B cell (primary cell): ENCODE data around the gene GNAL. TPM values are rescaled to one million over a fixed set of nuclear protein-coding genes. Genes with fewer than 3 reads are reported as not detected.

Experiments used
- ATAC-seq: fragments of 200-7000 bp; cut with Tn5 transposase; one replicate; pipeline ENCODE4 v1.10.0; 2021; ENCODE audit warnings: low read depth, mild to moderate bottlenecking, moderate number of reproducible peaks, moderate library complexity
- CTCF ChIA-PET: fragments of 350-600 bp; sonication (Branson Sonifier 250); formaldehyde crosslinking; loops from one replicate; lab custom pipeline; 2021; ENCODE audit warnings: antibody characterized with exemption, inconsistent platforms; lab: Charles Lee
- POLR2A ChIA-PET: fragments of 350-600 bp; sonication (Branson Sonifier 250); formaldehyde crosslinking; loops from one replicate; lab custom pipeline; 2021; ENCODE audit warnings: antibody characterized with exemption; lab: Charles Lee
- DNase-seq: peaks from one replicate; pipeline ENCODE4 v3.0.0; 2013
- H2AFZ ChIP-seq: 2 replicates; pipeline ENCODE4 v1.6.1; 2012; ENCODE audit warnings: mild to moderate bottlenecking, low read depth, low read length; ENCODE audit not compliant: insufficient read depth, poor library complexity, severe bottlenecking
- H3K27ac ChIP-seq, 2 donors: 1 replicate in 1 of 2; 2 replicates in 1 of 2; pipeline ENCODE4 v1.5.1; 2012 to 2013; ENCODE audit warnings: low read length in 2 of 2, mild to moderate bottlenecking in 2 of 2, moderate library complexity in 1 of 2
- H3K27me3 ChIP-seq, 4 experiments: fragments of 200-600 bp in 1 of 4; sonication (generic) in 1 of 4; replicated peaks in 1 of 4; 1 replicate in 2 of 4; 2 replicates in 2 of 4; pipeline versions ENCODE4 v1.6.1 to v1.7.0; 2013 to 2016; ENCODE audit warnings: low read length in 3 of 4, mild to moderate bottlenecking in 2 of 4, mixed read lengths in 1 of 4, moderate library complexity in 1 of 4; ENCODE audit not compliant: insufficient read depth in 4 of 4, control insufficient read depth in 3 of 4; ENCODE audit errors: control extremely low read depth in 1 of 4
- H3K36me3 ChIP-seq, 2 experiments: replicated peaks in 1 of 2; 1 replicate in 1 of 2; 2 replicates in 1 of 2; pipeline versions ENCODE4 v1.6.1 to v1.7.1; 2013; ENCODE audit warnings: low read length in 1 of 2; ENCODE audit not compliant: insufficient read depth in 2 of 2, control insufficient read depth in 1 of 2; ENCODE audit errors: control extremely low read depth in 1 of 2, extremely low read depth in 1 of 2
- H3K4me1 ChIP-seq, 2 donors: fragments of 200-600 bp in 1 of 2; sonication (generic) in 1 of 2; 1 replicate in 1 of 2; 2 replicates in 1 of 2; pipeline versions ENCODE4 v1.5.1 to v1.6.1; 2013 to 2017; ENCODE audit warnings: low read length in 2 of 2; ENCODE audit not compliant: control insufficient read depth in 2 of 2, insufficient read depth in 2 of 2
- H3K4me2 ChIP-seq: replicated peaks from 2 replicates; pipeline ENCODE3; 2012; ENCODE audit warnings: mild to moderate bottlenecking, low read depth, low read length; ENCODE audit not compliant: poor library complexity, severe bottlenecking
- H3K4me3 ChIP-seq, 5 experiments: fragments of 200-600 bp in 1 of 5; sonication (generic) in 1 of 5; 1 replicate in 3 of 5; 2 replicates in 2 of 5; pipeline versions ENCODE4 v1.5.1 to v1.7.0; 2011 to 2016; ENCODE audit warnings: low read length in 4 of 5, mild to moderate bottlenecking in 4 of 5, low read depth in 2 of 5, control low read depth in 1 of 5, moderate library complexity in 1 of 5; ENCODE audit not compliant: insufficient read depth in 1 of 5; ENCODE audit errors: control extremely low read depth in 1 of 5, extremely low read depth in 1 of 5
- H3K79me2 ChIP-seq: fragments of 200-600 bp; sonication (generic); one replicate; pipeline ENCODE4 v1.6.0; 2016; ENCODE audit warnings: low read length; ENCODE audit not compliant: control insufficient read depth, insufficient read depth
- H3K9ac ChIP-seq: fragments of 200-600 bp; sonication (generic); 2 replicates; pipeline ENCODE4 v1.6.1; 2017; ENCODE audit warnings: mild to moderate bottlenecking, low read length, moderate library complexity
- H3K9me3 ChIP-seq, 3 donors: one replicate each; pipeline versions ENCODE4 v1.6.1 to v1.7.1; 2013; ENCODE audit warnings: low read length in 2 of 3; ENCODE audit not compliant: control insufficient read depth in 2 of 3, insufficient read depth in 1 of 3; ENCODE audit errors: control extremely low read depth in 1 of 3
- H4K20me1 ChIP-seq: 2 replicates; pipeline ENCODE4 v1.6.0; 2012; ENCODE audit warnings: mild to moderate bottlenecking, low read length; ENCODE audit not compliant: insufficient read depth, control insufficient read depth, poor library complexity, severe bottlenecking
- H3K27ac Mint-ChIP-seq: one replicate; pipeline ENCODE4 v1.8.0; 2021; ENCODE audit warnings: mixed read lengths
- H3K27me3 Mint-ChIP-seq: one replicate; pipeline ENCODE4 v1.8.0; 2021; ENCODE audit warnings: mixed read lengths
- H3K4me1 Mint-ChIP-seq: one replicate; pipeline ENCODE4 v1.8.0; 2021; ENCODE audit warnings: mixed read lengths
- H3K4me3 Mint-ChIP-seq: one replicate; pipeline ENCODE4 v1.8.0; 2021; ENCODE audit warnings: mixed read lengths
- H3K9me3 Mint-ChIP-seq: one replicate; pipeline ENCODE4 v1.8.0; 2022; ENCODE audit warnings: mixed read lengths; ENCODE audit not compliant: insufficient read depth
- CTCF ChIP-seq: fragments of 200-600 bp; IDR thresholded peaks from one replicate; pipeline ENCODE4 v1.8.0; 2022; ENCODE audit warnings: antibody characterized with exemption, mild to moderate bottlenecking
- EZH2 ChIP-seq: IDR thresholded peaks from 2 replicates; pipeline ENCODE4 v1.6.1; 2012; ENCODE audit warnings: borderline replicate concordance, low read depth, mild to moderate bottlenecking, moderate library complexity, low read length; ENCODE audit not compliant: insufficient read depth, poor library complexity, severe bottlenecking
- WGBS: methylation state at CpG from one replicate; pipeline ENCODE4 v1.1.5; 2013; ENCODE audit warnings: missing lambda C conversion rate; ENCODE audit not compliant: insufficient coverage; 5-methylcytosine and 5-hydroxymethylcytosine counted together
- intact Hi-C: fragments of 100-400 bp; cut with micrococcal nuclease; formaldehyde crosslinking; loops from one replicate; pipeline ENCODE4 v1.10.0; 2022
- polyA plus RNA-seq: library from polyadenylated mRNA; depleted of rRNA; stranded (reverse); fragments of >200 nt; gene quantifications from 2 replicates; pipeline ENCODE4 v1.2.3, GENCODE V29; 2012
- total RNA-seq, 2 donors: library from RNA; stranded (reverse); fragments of 120-200 nt in 1 of 2; gene quantifications; 1 replicate in 1 of 2; 2 replicates in 1 of 2; pipeline versions ENCODE4 v1.2.3 to v1.2.4, GENCODE V29; 2013 to 2022

Gene GNAL
- total and polyA plus RNA-seq, 2 donors (not counting 1 experiment from before 2014, with no cell fraction given), result 0.01 to 0.12 TPM

- H4K20me1 ChIP-seq, result no peaks in the 10 kb centered on the region
- ChIA-PET CTCF (interaction anchor here (0.7 to 0.8 kb wide), 2 partner anchors 172 to 1624 kb away, joined by 3 to 5 read pairs; no protein-coding TSS in a partner anchor), POLR2A (no interaction called here)
Observed at GRCh38 chr18:11823545-11823944, 134.5 kb downstream of the GNAL start.

GRCh38 chr18:11826836-11827235 is 137.8 kb downstream of the GNAL start:
- H4K20me1 ChIP-seq, result no peaks in the 10 kb centered on the region
- WGBS, result 98% methylated on average over 7 of the region's 12 CpGs
- ChIA-PET CTCF (interaction anchor here (1.1 kb wide), 1 partner anchor 111 kb away, joined by 3 read pairs; no protein-coding TSS in a partner anchor), POLR2A (no interaction called here)
- H3K9ac ChIP-seq, result no peak overlapping the region
- H3K4me1 ChIP-seq, result no peaks in the 10 kb centered on the region
- intact Hi-C loops, result no loop called here
- Mint-ChIP-seq H3K4me1 (no peaks in the 10 kb centered on the region), H3K9me3 (no peaks in the 10 kb centered on the region), H3K27me3 (peaks cover 3% of the 10 kb centered on the region), H3K4me3 (no peak overlapping the region), H3K27ac (no peak overlapping the region)
- H3K4me2 ChIP-seq, result no peak overlapping the region
- DNase-seq, result no peak
- TF ChIP-seq CTCF (no peak), EZH2 (no peak)
- H3K79me2 ChIP-seq, result no peaks in the 10 kb centered on the region
- no peaks in the 10 kb centered on the region for H3K27me3 ChIP-seq
- no peak overlapping the region for H3K27ac ChIP-seq
- H2AFZ ChIP-seq, result no peak overlapping the region
- no peak for ATAC-seq
- no peaks in the 10 kb centered on the region for H3K36me3 ChIP-seq
- no peak overlapping the region for H3K4me3 ChIP-seq
- H3K9me3 ChIP-seq, result peaks cover 0 to 2% (median 0%) of the 10 kb centered on the region in 3 donors

More at GRCh38 chr18:11823545-11823944, 134.5 kb downstream of the GNAL start:
- no peaks in the 10 kb centered on the region for H3K4me1 ChIP-seq
- H3K9ac ChIP-seq, result no peak overlapping the region
- intact Hi-C loops, result no loop called here
- H3K4me3 Mint-ChIP-seq, result no peak overlapping the region
- no peaks in the 10 kb centered on the region for H3K9me3 Mint-ChIP-seq
- WGBS, result 88% methylated on average over 1 of the region's 5 CpGs
- peaks cover 0 to 6% (median 0%) of the 10 kb centered on the region in 3 donors for H3K9me3 ChIP-seq
- H3K4me3 ChIP-seq, result no peak overlapping the region
- TF ChIP-seq CTCF (no peak), EZH2 (no peak)
- H3K27ac Mint-ChIP-seq, result no peak overlapping the region
- no peak overlapping the region for H3K4me2 ChIP-seq
- ATAC-seq, result no peak
- no peaks in the 10 kb centered on the region for H3K79me2 ChIP-seq
- H3K27ac ChIP-seq, result no peak overlapping the region
- no peaks in the 10 kb centered on the region for H3K36me3 ChIP-seq
- no peak overlapping the region for H2AFZ ChIP-seq
- peaks cover 3% of the 10 kb centered on the region for H3K27me3 Mint-ChIP-seq
- no peaks in the 10 kb centered on the region for H3K4me1 Mint-ChIP-seq
- no peaks in the 10 kb centered on the region for H3K27me3 ChIP-seq
- no peak for DNase-seq
